ENCODE measurements around the gene KCNN2.

GRCh38 chr5:114419959-114420358 is 58.1 kb downstream of the KCNN2 start:
- TF ChIP-seq CTCF (IDR thresholded peaks at IDR 0.05) (no peak), POLR2A (IDR thresholded peaks at IDR 0.05) (no peak)
